MM.1S (cell line): ENCODE measurements around the gene ABHD16A.

ENCODE experiments used
- CTCF ChIP-seq: fragments of 300-600 bp; sonication (generic); IDR thresholded peaks from 2 replicates; pipeline ENCODE4 v1.5.1; 2016; ENCODE audit warnings: antibody characterized with exemption, low read length, mixed read lengths
- EZH2 ChIP-seq: fragments of 300-600 bp; sonication (generic); optimal IDR thresholded peaks from 2 replicates; pipeline ENCODE3; 2017; ENCODE audit warnings: low read depth, mild to moderate bottlenecking, antibody characterized with exemption, low read length, mixed read lengths
- EZH2phosphoT487 ChIP-seq: fragments of 300-600 bp; sonication (generic); IDR thresholded peaks from 2 replicates; pipeline ENCODE4 v1.6.1; 2018; ENCODE audit warnings: antibody characterized with exemption, low read length

DNA sequence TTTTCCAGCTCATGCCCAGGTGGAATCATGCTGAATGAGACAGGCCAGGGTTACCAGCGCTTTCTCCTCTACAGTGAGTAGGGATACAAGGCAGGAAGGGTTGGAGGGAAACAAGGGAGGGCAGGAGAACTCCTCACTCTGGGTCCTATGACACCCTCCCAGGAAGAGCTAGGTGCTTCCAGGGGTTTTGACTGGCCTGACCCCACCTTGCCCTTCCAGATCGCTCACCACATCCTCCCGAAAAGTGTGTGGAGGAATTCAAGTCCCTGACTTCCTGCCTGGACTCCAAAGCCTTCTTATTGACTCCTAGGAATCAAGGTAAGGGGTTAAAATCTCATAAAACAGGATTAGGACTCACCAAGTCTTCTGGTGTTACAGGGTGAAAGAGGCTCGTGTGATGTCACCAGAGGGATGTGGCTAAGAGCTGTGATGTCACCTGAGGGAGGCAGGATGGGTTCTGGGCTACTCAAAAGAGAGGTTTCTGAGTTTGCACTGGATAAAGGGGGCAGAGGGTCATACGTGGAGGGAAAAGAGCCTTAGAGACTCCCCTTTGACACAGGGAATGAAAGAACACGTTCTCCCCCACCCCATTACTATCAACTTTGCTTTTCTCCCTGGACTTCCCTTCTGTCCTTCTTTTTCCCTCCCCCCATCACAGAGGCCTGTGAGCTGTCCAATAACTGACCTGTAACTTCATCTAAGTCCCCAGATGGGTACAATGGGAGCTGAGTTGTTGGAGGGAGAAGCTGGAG, 45.5 kb downstream of the ABHD16A start:
- TF ChIP-seq EZH2 (no peak), CTCF (no peak), EZH2phosphoT487 (no peak)
